K562 treated with DMSO at 1 percent for 48 hours (cell line): ENCODE results near the gene KRTAP7-1. TPM values are rescaled to one million over a fixed set of nuclear protein-coding genes. Genes with fewer than 3 reads are reported as not detected.

Experiments
- total RNA-seq: library from RNA; unstranded; fragments of 300-600 nt; gene quantifications from 2 replicates; pipeline ENCODE4 v1.2.3, GENCODE V29; 2022; ENCODE audit warnings: low replicate concordance; ENCODE audit errors: extremely low read depth

KRTAP7-1 gene
- total RNA-seq: not detected in 2 replicates

GRCh38 chr21:30829659-30830058 is at the start of gene KRTAP7-1:
Gene KRTAP7-1 (minus strand): TSS chr21:30829759. CDS start chr21:30829698, 61 bp downstream.

GRCh38 chr21:30813174-30813573 is 16.4 kb downstream of the KRTAP7-1 start, which contains the start of gene KRTAP8-1:
Gene KRTAP8-1 (minus strand): TSS chr21:30813274. CDS start chr21:30813220, 54 bp downstream.

Other genes starting within 250 kb of the KRTAP7-1 start
- not detected in 2 replicates for gene KRTAP22-2, start 239.4 kb downstream of the KRTAP7-1 start, total RNA-seq
- not detected in 2 replicates for gene KRTAP6-3, start 237.3 kb downstream of the KRTAP7-1 start, total RNA-seq
- gene KRTAP6-2, start 230.9 kb downstream of the KRTAP7-1 start, total RNA-seq: not detected in 2 replicates
- gene KRTAP22-1, start 228.7 kb downstream of the KRTAP7-1 start, total RNA-seq: not detected in 2 replicates
- not detected in 2 replicates for gene KRTAP6-1, start 215.8 kb downstream of the KRTAP7-1 start, total RNA-seq
- not detected in 2 replicates for gene KRTAP20-1, start 213.3 kb downstream of the KRTAP7-1 start, total RNA-seq
- not detected in 2 replicates for gene KRTAP20-4, start 209.1 kb downstream of the KRTAP7-1 start, total RNA-seq
- not detected in 2 replicates for gene KRTAP20-2, start 194.6 kb downstream of the KRTAP7-1 start, total RNA-seq
- not detected in 2 replicates for gene KRTAP20-3, start 186.9 kb downstream of the KRTAP7-1 start, total RNA-seq
- gene KRTAP21-3, start 111.0 kb downstream of the KRTAP7-1 start, total RNA-seq: not detected in 2 replicates
- gene KRTAP21-2, start 82.5 kb downstream of the KRTAP7-1 start, total RNA-seq: not detected in 2 replicates
- gene KRTAP21-1, start 74.3 kb downstream of the KRTAP7-1 start, total RNA-seq: not detected in 2 replicates
- gene KRTAP8-1, start 16.5 kb downstream of the KRTAP7-1 start, total RNA-seq: not detected in 2 replicates
- not detected in 2 replicates for gene KRTAP11-1, start 51.8 kb upstream of the KRTAP7-1 start, total RNA-seq
- not detected in 2 replicates for gene KRTAP19-8, start 208.7 kb upstream of the KRTAP7-1 start, total RNA-seq